ENCODE data around the gene CLK2. TPM values are rescaled to one million over a fixed set of nuclear protein-coding genes. Genes with fewer than 3 reads are reported as not detected.
"Not testable (repeated sequence)": the region's sequence is repeated elsewhere in the genome, so short reads cannot be mapped to it uniquely, and the experiment has no call there.

The CLK2 gene
- total RNA-seq, 1 donor from 2014 or later: 18.1 TPM

- Histone ChIP-seq H3K4me3 (peak overlapping the region; percentile 5), H3K27ac (replicated peaks) (no peak overlapping the region), H3K4me1 (no peaks in the 10 kb centered on the region), H3K36me3 (no peaks in the 10 kb centered on the region), H3K9me3 (replicated peaks) (no peaks in the 10 kb centered on the region), H3K27me3 (ENCODE audit: low read depth) (no peaks in the 10 kb centered on the region)
- no peak for DNase-seq
- TF ChIP-seq, protein P1, sequence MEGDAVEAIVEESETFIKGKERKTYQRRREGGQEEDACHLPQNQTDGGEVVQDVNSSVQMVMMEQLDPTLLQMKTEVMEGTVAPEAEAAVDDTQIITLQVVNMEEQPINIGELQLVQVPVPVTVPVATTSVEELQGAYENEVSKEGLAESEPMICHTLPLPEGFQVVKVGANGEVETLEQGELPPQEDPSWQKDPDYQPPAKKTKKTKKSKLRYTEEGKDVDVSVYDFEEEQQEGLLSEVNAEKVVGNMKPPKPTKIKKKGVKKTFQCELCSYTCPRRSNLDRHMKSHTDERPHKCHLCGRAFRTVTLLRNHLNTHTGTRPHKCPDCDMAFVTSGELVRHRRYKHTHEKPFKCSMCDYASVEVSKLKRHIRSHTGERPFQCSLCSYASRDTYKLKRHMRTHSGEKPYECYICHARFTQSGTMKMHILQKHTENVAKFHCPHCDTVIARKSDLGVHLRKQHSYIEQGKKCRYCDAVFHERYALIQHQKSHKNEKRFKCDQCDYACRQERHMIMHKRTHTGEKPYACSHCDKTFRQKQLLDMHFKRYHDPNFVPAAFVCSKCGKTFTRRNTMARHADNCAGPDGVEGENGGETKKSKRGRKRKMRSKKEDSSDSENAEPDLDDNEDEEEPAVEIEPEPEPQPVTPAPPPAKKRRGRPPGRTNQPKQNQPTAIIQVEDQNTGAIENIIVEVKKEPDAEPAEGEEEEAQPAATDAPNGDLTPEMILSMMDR (IDR thresholded peaks at IDR 0.05; ENCODE audit: borderline replicate concordance): no peak
- intact Hi-C loops (cut with micrococcal nuclease): no loop called here
Measured at GRCh38 chr1:155218854-155219591, 54.3 kb downstream of the CLK2 start.

DNA sequence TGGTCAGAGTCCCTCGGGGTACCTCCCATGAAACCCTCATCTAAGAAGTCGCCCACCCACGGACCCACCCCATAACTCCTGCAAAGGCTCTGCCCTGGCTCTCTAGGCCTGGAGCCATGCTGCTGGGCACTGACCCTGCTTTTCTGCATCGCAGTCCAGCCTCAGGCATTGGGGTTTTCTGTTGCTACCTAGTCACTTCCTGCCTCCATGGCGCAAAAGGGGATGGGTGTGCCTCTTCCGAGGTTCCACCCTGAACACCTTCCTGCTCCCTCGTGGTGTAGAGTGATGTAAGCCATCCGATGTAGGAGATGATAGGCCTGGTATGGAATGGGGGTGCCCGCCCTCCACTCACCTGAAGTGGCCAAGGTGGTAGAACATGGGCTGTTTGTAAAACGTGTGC is 58.6 kb downstream of the CLK2 start:
- intact Hi-C loops (cut with micrococcal nuclease); H3K27me3 ChIP-seq (ENCODE audit: low read depth); H3K27ac ChIP-seq (replicated peaks); DNase-seq; H3K4me3 ChIP-seq; H3K36me3 ChIP-seq; H3K9me3 ChIP-seq (replicated peaks): not testable (repeated sequence)
- peaks cover 11% of the 10 kb centered on the region for H3K4me1 ChIP-seq

Other genes with a start within 250 kb of the CLK2 start
- gene DCST2, start 239.7 kb downstream of the CLK2 start, total RNA-seq: not detected
- not detected for gene DCST1, start 239.7 kb downstream of the CLK2 start, total RNA-seq
- gene ADAM15, start 222.2 kb downstream of the CLK2 start, total RNA-seq: 82.1 TPM
- gene EFNA4, start 209.8 kb downstream of the CLK2 start, total RNA-seq: 1.7 TPM
- gene EFNA3, start 194.7 kb downstream of the CLK2 start, total RNA-seq: 0.71 TPM
- 42.9 TPM for gene EFNA1, start 145.6 kb downstream of the CLK2 start, total RNA-seq
- gene SLC50A1, start 137.7 kb downstream of the CLK2 start, total RNA-seq: 8.2 TPM
- 54.5 TPM for gene DPM3, start 133.0 kb downstream of the CLK2 start, total RNA-seq
- gene KRTCAP2, start 100.2 kb downstream of the CLK2 start, total RNA-seq: 113 TPM
- gene TRIM46, start 99.7 kb downstream of the CLK2 start, total RNA-seq: 0.11 TPM
- 7.2 TPM for gene THBS3, start 65.6 kb downstream of the CLK2 start, total RNA-seq
- gene MTX1, start 64.8 kb downstream of the CLK2 start, total RNA-seq: 18.0 TPM
- gene ENTREP3, start 18.0 kb downstream of the CLK2 start, total RNA-seq: 13.9 TPM
- gene SCAMP3, start 11.1 kb downstream of the CLK2 start, total RNA-seq: 57.1 TPM
- gene HCN3, start 4.0 kb upstream of the CLK2 start, total RNA-seq: 1.2 TPM
- gene PKLR, start 27.9 kb upstream of the CLK2 start, total RNA-seq: not detected
- 75.0 TPM for gene FDPS, start 35.4 kb upstream of the CLK2 start, total RNA-seq
- gene RUSC1, start 47.4 kb upstream of the CLK2 start, total RNA-seq: 18.0 TPM